SK-N-SH treated with all-trans-retinoic acid at 6 μM for 48 hours (cell line): Measurements from ENCODE around the gene SPRR1A.

Experiments
- GLIS3 ChIP-seq: fragments of 250-450 bp; sonication (Bioruptor Pico); IDR thresholded peaks from 2 replicates; pipeline ENCODE4 v1.5.0; 2020; ENCODE audit warnings: mild to moderate bottlenecking, moderate library complexity
- ISL1 ChIP-seq: fragments of 250-450 bp; sonication (Bioruptor Pico); IDR thresholded peaks from 2 replicates; pipeline ENCODE4 v2.1.2; 2022; ENCODE audit warnings: mild to moderate bottlenecking, moderate library complexity
- TOX ChIP-seq: fragments of 250-450 bp; sonication (Bioruptor Pico); IDR thresholded peaks from 2 replicates; pipeline ENCODE4 v1.8.0; 2021; ENCODE audit warnings: mild to moderate bottlenecking, moderate library complexity, borderline replicate concordance
- ZNF8 ChIP-seq: fragments of 450-650 bp; formaldehyde crosslinking; IDR thresholded peaks from 2 replicates; pipeline ENCODE4 v1.5.0; 2020; ENCODE audit warnings: mild to moderate bottlenecking, moderate library complexity
- TF ChIP-seq, protein P1 (sequence below): fragments of 250-450 bp; sonication (Bioruptor Pico); IDR thresholded peaks from 2 replicates; pipeline ENCODE4 v1.5.1; 2020; ENCODE audit warnings: low read depth, mild to moderate bottlenecking, moderate library complexity
- TF ChIP-seq, protein P2 (sequence below): fragments of 250-450 bp; sonication (Bioruptor Pico); IDR thresholded peaks from 2 replicates; pipeline ENCODE4 v1.8.0; 2020; ENCODE audit warnings: mild to moderate bottlenecking, moderate library complexity, borderline replicate concordance
- TF ChIP-seq, protein P3 (sequence below): fragments of 250-450 bp; sonication (Bioruptor Pico); IDR thresholded peaks from 2 replicates; pipeline ENCODE4 v1.8.0; 2021; ENCODE audit warnings: low read depth, mild to moderate bottlenecking, moderate library complexity, borderline replicate concordance
- TF ChIP-seq, protein P4 (sequence below): fragments of 250-450 bp; sonication (Bioruptor Pico); IDR thresholded peaks from 2 replicates; pipeline ENCODE4 v1.5.0; 2020; ENCODE audit warnings: mild to moderate bottlenecking, moderate library complexity

DNA sequence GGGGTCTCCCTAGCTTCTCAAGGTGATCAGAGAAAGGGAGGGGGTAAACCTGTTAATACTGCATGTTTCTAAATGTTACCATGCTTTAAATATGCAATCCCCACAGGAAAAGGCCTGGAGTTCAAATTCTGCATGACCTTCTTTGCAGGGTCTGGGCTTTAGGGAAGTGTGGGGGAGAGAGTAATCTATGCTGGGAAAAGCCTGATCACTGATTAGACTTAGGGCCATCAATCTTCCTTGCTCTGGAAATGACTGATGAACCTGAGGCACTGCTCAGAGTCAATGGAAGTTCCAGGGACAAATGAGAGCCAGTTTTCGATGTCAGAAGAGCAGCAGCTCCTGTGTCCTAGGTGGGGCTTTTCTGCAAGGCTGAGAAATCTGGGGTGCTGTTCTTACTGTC lies 3.2 kb upstream of the SPRR1A start:
- TF ChIP-seq, protein P1, sequence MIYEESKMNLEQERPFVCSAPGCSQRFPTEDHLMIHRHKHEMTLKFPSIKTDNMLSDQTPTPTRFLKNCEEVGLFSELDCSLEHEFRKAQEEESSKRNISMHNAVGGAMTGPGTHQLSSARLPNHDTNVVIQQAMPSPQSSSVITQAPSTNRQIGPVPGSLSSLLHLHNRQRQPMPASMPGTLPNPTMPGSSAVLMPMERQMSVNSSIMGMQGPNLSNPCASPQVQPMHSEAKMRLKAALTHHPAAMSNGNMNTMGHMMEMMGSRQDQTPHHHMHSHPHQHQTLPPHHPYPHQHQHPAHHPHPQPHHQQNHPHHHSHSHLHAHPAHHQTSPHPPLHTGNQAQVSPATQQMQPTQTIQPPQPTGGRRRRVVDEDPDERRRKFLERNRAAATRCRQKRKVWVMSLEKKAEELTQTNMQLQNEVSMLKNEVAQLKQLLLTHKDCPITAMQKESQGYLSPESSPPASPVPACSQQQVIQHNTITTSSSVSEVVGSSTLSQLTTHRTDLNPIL (CRISPR knock-in tag) = no peak
- TF ChIP-seq, protein P2, sequence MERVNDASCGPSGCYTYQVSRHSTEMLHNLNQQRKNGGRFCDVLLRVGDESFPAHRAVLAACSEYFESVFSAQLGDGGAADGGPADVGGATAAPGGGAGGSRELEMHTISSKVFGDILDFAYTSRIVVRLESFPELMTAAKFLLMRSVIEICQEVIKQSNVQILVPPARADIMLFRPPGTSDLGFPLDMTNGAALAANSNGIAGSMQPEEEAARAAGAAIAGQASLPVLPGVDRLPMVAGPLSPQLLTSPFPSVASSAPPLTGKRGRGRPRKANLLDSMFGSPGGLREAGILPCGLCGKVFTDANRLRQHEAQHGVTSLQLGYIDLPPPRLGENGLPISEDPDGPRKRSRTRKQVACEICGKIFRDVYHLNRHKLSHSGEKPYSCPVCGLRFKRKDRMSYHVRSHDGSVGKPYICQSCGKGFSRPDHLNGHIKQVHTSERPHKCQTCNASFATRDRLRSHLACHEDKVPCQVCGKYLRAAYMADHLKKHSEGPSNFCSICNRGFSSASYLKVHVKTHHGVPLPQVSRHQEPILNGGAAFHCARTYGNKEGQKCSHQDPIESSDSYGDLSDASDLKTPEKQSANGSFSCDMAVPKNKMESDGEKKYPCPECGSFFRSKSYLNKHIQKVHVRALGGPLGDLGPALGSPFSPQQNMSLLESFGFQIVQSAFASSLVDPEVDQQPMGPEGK = no peak
- TF ChIP-seq GLIS3 (no peak), ISL1 (CRISPR knock-in tag) (no peak), ZNF8 (no peak), TOX (CRISPR knock-in tag) (no peak)
- TF ChIP-seq, protein P3, sequence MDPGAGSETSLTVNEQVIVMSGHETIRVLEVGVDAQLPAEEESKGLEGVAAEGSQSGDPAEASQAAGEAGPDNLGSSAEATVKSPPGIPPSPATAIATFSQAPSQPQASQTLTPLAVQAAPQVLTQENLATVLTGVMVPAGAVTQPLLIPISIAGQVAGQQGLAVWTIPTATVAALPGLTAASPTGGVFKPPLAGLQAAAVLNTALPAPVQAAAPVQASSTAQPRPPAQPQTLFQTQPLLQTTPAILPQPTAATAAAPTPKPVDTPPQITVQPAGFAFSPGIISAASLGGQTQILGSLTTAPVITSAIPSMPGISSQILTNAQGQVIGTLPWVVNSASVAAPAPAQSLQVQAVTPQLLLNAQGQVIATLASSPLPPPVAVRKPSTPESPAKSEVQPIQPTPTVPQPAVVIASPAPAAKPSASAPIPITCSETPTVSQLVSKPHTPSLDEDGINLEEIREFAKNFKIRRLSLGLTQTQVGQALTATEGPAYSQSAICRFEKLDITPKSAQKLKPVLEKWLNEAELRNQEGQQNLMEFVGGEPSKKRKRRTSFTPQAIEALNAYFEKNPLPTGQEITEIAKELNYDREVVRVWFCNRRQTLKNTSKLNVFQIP (CRISPR knock-in tag) = no peak
- TF ChIP-seq, protein P4, sequence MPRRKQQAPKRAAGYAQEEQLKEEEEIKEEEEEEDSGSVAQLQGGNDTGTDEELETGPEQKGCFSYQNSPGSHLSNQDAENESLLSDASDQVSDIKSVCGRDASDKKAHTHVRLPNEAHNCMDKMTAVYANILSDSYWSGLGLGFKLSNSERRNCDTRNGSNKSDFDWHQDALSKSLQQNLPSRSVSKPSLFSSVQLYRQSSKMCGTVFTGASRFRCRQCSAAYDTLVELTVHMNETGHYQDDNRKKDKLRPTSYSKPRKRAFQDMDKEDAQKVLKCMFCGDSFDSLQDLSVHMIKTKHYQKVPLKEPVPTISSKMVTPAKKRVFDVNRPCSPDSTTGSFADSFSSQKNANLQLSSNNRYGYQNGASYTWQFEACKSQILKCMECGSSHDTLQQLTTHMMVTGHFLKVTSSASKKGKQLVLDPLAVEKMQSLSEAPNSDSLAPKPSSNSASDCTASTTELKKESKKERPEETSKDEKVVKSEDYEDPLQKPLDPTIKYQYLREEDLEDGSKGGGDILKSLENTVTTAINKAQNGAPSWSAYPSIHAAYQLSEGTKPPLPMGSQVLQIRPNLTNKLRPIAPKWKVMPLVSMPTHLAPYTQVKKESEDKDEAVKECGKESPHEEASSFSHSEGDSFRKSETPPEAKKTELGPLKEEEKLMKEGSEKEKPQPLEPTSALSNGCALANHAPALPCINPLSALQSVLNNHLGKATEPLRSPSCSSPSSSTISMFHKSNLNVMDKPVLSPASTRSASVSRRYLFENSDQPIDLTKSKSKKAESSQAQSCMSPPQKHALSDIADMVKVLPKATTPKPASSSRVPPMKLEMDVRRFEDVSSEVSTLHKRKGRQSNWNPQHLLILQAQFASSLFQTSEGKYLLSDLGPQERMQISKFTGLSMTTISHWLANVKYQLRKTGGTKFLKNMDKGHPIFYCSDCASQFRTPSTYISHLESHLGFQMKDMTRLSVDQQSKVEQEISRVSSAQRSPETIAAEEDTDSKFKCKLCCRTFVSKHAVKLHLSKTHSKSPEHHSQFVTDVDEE (CRISPR knock-in tag) = no peak
